HEK293 (cell line): ENCODE measurements around the gene PTP4A2.
A peak's percentile ranks its signal among the peaks of the same experiment; 100 is the strongest.

ENCODE experiments used
- AEBP2 ChIP-seq: fragments of 450-650 bp; formaldehyde crosslinking; IDR thresholded peaks from 2 replicates; pipeline ENCODE4 v1.5.1; 2016; ENCODE audit warnings: missing biosample characterization, missing genetic modification characterization, borderline replicate concordance
- BCL6B ChIP-seq: fragments of 450-650 bp; formaldehyde crosslinking; IDR thresholded peaks from 2 replicates; pipeline ENCODE4 v1.5.1; 2017; ENCODE audit warnings: missing biosample characterization, missing genetic modification characterization
- GLI2 ChIP-seq: fragments of 450-650 bp; formaldehyde crosslinking; IDR thresholded peaks from 2 replicates; pipeline ENCODE4; 2017; ENCODE audit warnings: missing biosample characterization, missing genetic modification characterization, low read depth, borderline replicate concordance
- KLF1 ChIP-seq: fragments of 450-650 bp; formaldehyde crosslinking; IDR thresholded peaks from 2 replicates; pipeline ENCODE4 v1.5.1; 2016; ENCODE audit warnings: missing biosample characterization, missing genetic modification characterization
- MEIS1 ChIP-seq: sonication (generic); formaldehyde crosslinking; IDR thresholded peaks from 2 replicates; pipeline ENCODE4 v1.8.1; 2022; ENCODE audit warnings: missing genetic modification reagents, mild to moderate bottlenecking, borderline replicate concordance
- OVOL3 ChIP-seq: fragments of 450-650 bp; formaldehyde crosslinking; IDR thresholded peaks from 2 replicates; pipeline ENCODE4 v1.5.1; 2016; ENCODE audit warnings: missing biosample characterization, missing genetic modification characterization
- PRDM6 ChIP-seq: fragments of 450-650 bp; formaldehyde crosslinking; IDR thresholded peaks from 2 replicates; pipeline ENCODE4 v1.5.1; 2017; ENCODE audit warnings: missing biosample characterization, missing genetic modification characterization
- REPIN1 ChIP-seq: fragments of 450-650 bp; formaldehyde crosslinking; IDR thresholded peaks from 2 replicates; pipeline ENCODE4 v1.5.1; 2017; ENCODE audit warnings: missing biosample characterization, missing genetic modification characterization, low read depth
- SP3 ChIP-seq: fragments of 450-650 bp; formaldehyde crosslinking; IDR thresholded peaks from 2 replicates; pipeline ENCODE4 v1.5.1; 2016; ENCODE audit warnings: missing biosample characterization, missing genetic modification characterization
- ZBTB21 ChIP-seq: fragments of 450-650 bp; formaldehyde crosslinking; IDR thresholded peaks from 2 replicates; pipeline ENCODE4 v1.5.1; 2017; ENCODE audit warnings: missing biosample characterization, missing genetic modification characterization
- ZBTB44 ChIP-seq: fragments of 450-650 bp; IDR thresholded peaks from 2 replicates; pipeline ENCODE4 v1.5.1; 2018; ENCODE audit warnings: missing biosample characterization, mild to moderate bottlenecking, missing genetic modification characterization
- ZBTB6 ChIP-seq: fragments of 450-650 bp; formaldehyde crosslinking; IDR thresholded peaks from 2 replicates; pipeline ENCODE4 v1.5.1; 2017; ENCODE audit warnings: missing biosample characterization, missing genetic modification characterization
- ZIC2 ChIP-seq: fragments of 450-650 bp; formaldehyde crosslinking; IDR thresholded peaks from 2 replicates; pipeline ENCODE4 v1.5.1; 2016; ENCODE audit warnings: missing biosample characterization, missing genetic modification characterization
- ZNF133 ChIP-seq: fragments of 450-650 bp; formaldehyde crosslinking; IDR thresholded peaks from 2 replicates; pipeline ENCODE4 v1.5.1; 2016; ENCODE audit warnings: missing biosample characterization, missing genetic modification characterization
- ZNF16 ChIP-seq: fragments of 450-650 bp; formaldehyde crosslinking; IDR thresholded peaks from 2 replicates; pipeline ENCODE4 v1.5.1; 2016; ENCODE audit warnings: low read depth, missing biosample characterization, missing genetic modification characterization
- ZNF169 ChIP-seq: fragments of 450-650 bp; formaldehyde crosslinking; IDR thresholded peaks from 2 replicates; pipeline ENCODE4 v1.5.1; 2016; ENCODE audit warnings: missing biosample characterization, missing genetic modification characterization
- ZNF184 ChIP-seq: fragments of 450-650 bp; IDR thresholded peaks from 2 replicates; pipeline ENCODE4 v1.5.1; 2018; ENCODE audit warnings: missing biosample characterization, mild to moderate bottlenecking, missing genetic modification characterization
- ZNF202 ChIP-seq: fragments of 450-650 bp; formaldehyde crosslinking; IDR thresholded peaks from 2 replicates; pipeline ENCODE4 v1.5.1; 2016; ENCODE audit warnings: missing biosample characterization, missing genetic modification characterization, borderline replicate concordance
- ZNF239 ChIP-seq: fragments of 450-650 bp; formaldehyde crosslinking; IDR thresholded peaks from 2 replicates; pipeline ENCODE4 v1.5.1; 2016; ENCODE audit warnings: missing biosample characterization, missing genetic modification characterization
- ZNF416 ChIP-seq: fragments of 450-650 bp; formaldehyde crosslinking; IDR thresholded peaks from 2 replicates; pipeline ENCODE4 v1.5.1; 2016; ENCODE audit warnings: missing biosample characterization, missing genetic modification characterization
- ZNF423 ChIP-seq: fragments of 450-650 bp; formaldehyde crosslinking; IDR thresholded peaks from 2 replicates; pipeline ENCODE4 v1.5.1; 2016; ENCODE audit warnings: missing biosample characterization, missing genetic modification characterization
- ZNF433 ChIP-seq: fragments of 450-650 bp; formaldehyde crosslinking; IDR thresholded peaks from 2 replicates; pipeline ENCODE4 v1.5.1; 2016; ENCODE audit warnings: missing biosample characterization, missing genetic modification characterization, low read depth
- ZNF48 ChIP-seq: fragments of 450-650 bp; formaldehyde crosslinking; IDR thresholded peaks from 2 replicates; pipeline ENCODE4 v1.5.1; 2016; ENCODE audit warnings: missing biosample characterization, missing genetic modification characterization
- ZNF521 ChIP-seq: fragments of 450-650 bp; formaldehyde crosslinking; IDR thresholded peaks from 2 replicates; pipeline ENCODE4 v1.5.1; 2017; ENCODE audit warnings: missing biosample characterization, mild to moderate bottlenecking, missing genetic modification characterization
- ZNF548 ChIP-seq: fragments of 450-650 bp; formaldehyde crosslinking; IDR thresholded peaks from 2 replicates; pipeline ENCODE4 v1.5.1; 2016; ENCODE audit warnings: missing biosample characterization, missing genetic modification characterization
- ZNF549 ChIP-seq: fragments of 450-650 bp; IDR thresholded peaks from 2 replicates; pipeline ENCODE4 v1.5.1; 2018; ENCODE audit warnings: missing biosample characterization, missing genetic modification characterization, mild to moderate bottlenecking, inconsistent platforms, moderate library complexity
- ZNF654 ChIP-seq: fragments of 450-650 bp; formaldehyde crosslinking; IDR thresholded peaks from 2 replicates; pipeline ENCODE4 v1.5.1; 2016; ENCODE audit warnings: low read depth, missing biosample characterization, missing genetic modification characterization
- ZNF660 ChIP-seq: fragments of 450-650 bp; IDR thresholded peaks from 2 replicates; pipeline ENCODE4 v1.5.1; 2018; ENCODE audit warnings: missing biosample characterization, mild to moderate bottlenecking, missing genetic modification characterization
- ZNF76 ChIP-seq: fragments of 450-650 bp; formaldehyde crosslinking; IDR thresholded peaks from 2 replicates; pipeline ENCODE4; 2016; ENCODE audit warnings: low read depth, missing biosample characterization, missing genetic modification characterization, borderline replicate concordance

Gene PTP4A2

GRCh38 chr1:31944205-31945089 lies 6.3 kb upstream of the PTP4A2 start (continued):
- TF ChIP-seq MEIS1 (CRISPR knock-in tag) (no peak), ZNF16 (no peak), ZNF660 (tag by site-specific recombination) (peak; percentile 42), ZIC2 (tag by site-specific recombination) (peak; percentile 77), ZNF423 (tag by site-specific recombination) (0 out of 2 replicates have a peak, but pooled peaks have one; percentile 12), ZNF549 (tag by site-specific recombination) (no peak), ZNF202 (tag by site-specific recombination) (no peak), AEBP2 (tag by site-specific recombination) (no peak), SP3 (tag by site-specific recombination) (peak; percentile 92), ZNF548 (tag by site-specific recombination) (no peak), KLF1 (tag by site-specific recombination) (peak; percentile 98), ZBTB21 (0 out of 2 replicates have a peak, but pooled peaks have one; percentile 28), ZNF133 (tag by site-specific recombination) (no peak), ZNF184 (0 out of 2 replicates have a peak, but pooled peaks have one; percentile 30), PRDM6 (peak; percentile 19; the same call in 1 of the 2 replicates), ZNF433 (no peak), ZNF239 (tag by site-specific recombination) (no peak), ZNF76 (tag by site-specific recombination) (no peak; the same call in 1 of the 2 replicates), ZBTB6 (tag by site-specific recombination) (peak; percentile 81), ZBTB44 (tag by site-specific recombination) (peak; percentile 95), GLI2 (tag by site-specific recombination) (no peak), ZNF416 (no peak), REPIN1 (tag by site-specific recombination) (no peak), ZNF521 (tag by site-specific recombination) (no peak), BCL6B (tag by site-specific recombination) (no peak), OVOL3 (tag by site-specific recombination) (no peak), ZNF48 (tag by site-specific recombination) (no peak), ZNF654 (tag by site-specific recombination) (no peak), ZNF169 (tag by site-specific recombination) (no peak)
